HG03039 (cell line): Measurements from ENCODE around the gene SERPINA12.
"Not testable (repeated sequence)": the region's sequence is repeated elsewhere in the genome, so short reads cannot be mapped to it uniquely, and the experiment has no call there.

Source experiments
- ATAC-seq: cut with Tn5 transposase; IDR thresholded peaks from one replicate; pipeline ENCODE4 v1.9.1; 2021; ENCODE audit warnings: mild to moderate bottlenecking, moderate library complexity; ENCODE audit not compliant: unreplicated experiment

The SERPINA12 gene

DNA sequence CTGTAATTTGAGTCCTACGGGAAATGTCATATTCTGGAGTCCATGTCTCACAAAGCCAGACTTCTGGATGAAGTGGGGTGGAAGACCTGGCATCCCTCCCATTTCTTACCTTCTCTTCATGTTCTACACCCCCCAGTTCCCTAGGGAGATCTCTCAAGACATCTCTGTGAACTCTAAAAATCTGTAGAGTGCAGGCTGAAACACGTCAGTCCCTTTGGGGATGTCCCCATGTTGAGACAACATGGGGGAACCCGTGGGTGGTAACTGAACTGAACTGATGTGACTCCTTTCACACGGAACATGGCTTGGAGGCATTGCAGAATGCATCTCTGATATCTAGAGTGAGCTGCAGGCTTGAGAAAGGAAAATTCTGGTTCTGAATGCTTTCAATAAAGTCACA is 15.2 kb downstream of the SERPINA12 start:
- no peak for ATAC-seq

DNA sequence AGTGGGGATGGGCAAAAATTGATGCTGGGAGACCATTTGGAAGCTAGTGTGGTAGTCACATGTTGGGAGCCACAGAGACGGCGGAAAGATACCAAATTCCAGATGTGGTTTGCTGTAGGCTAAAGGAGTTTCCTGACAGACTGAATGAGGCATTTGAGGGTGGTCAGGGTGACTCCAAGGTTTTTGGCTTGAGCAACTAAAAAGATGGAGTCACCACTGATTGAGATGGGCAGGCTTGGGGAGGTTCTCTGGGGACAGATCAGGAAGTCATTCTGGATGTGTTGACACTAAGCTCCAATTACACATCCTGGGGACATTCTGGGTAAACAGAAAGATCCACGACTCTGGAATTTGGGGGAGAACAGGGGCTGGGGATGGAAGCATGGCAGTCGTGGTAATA is 17.8 kb downstream of the SERPINA12 start:
- ATAC-seq = no peak

DNA sequence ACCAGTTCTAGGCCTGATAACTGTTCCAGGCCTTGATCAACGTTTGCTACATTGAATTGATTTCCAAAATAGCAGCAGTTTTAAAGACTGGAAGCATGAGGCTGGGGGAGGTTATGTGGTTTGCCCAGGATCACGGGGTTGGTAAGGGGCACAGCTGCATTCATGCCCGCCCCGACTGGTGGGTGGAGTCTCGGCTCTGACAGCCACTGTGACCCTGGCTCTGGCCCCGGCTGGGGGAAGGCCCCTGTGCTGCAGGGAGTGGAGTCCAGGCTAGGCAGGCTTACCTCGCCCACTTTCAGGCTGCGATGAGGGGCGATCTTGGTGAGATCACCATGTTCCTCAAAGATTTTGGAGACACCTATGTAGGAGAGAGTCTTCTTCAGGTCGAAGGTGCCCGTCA is 19.9 kb downstream of the SERPINA12 start:
- ATAC-seq = no peak

DNA sequence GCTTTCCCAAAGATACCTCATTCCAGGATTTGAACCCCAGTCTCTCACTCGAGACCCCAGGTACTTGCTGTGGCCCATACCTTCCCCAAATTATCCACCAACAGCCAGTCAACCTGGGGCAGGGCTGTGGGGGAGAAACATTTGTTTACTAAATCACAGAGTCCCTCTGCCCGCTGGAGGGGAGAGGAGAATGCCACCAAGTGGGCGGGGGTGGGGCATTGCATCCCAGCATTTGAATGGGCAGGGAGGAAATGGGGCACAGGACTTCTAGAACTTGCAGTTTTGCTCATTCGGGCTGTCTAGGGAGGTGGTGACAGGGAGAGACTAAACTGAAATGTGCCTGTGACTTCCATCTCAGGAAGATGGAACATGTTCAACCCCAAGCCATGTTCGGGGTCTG is 22.4 kb downstream of the SERPINA12 start:
- no peak for ATAC-seq

DNA sequence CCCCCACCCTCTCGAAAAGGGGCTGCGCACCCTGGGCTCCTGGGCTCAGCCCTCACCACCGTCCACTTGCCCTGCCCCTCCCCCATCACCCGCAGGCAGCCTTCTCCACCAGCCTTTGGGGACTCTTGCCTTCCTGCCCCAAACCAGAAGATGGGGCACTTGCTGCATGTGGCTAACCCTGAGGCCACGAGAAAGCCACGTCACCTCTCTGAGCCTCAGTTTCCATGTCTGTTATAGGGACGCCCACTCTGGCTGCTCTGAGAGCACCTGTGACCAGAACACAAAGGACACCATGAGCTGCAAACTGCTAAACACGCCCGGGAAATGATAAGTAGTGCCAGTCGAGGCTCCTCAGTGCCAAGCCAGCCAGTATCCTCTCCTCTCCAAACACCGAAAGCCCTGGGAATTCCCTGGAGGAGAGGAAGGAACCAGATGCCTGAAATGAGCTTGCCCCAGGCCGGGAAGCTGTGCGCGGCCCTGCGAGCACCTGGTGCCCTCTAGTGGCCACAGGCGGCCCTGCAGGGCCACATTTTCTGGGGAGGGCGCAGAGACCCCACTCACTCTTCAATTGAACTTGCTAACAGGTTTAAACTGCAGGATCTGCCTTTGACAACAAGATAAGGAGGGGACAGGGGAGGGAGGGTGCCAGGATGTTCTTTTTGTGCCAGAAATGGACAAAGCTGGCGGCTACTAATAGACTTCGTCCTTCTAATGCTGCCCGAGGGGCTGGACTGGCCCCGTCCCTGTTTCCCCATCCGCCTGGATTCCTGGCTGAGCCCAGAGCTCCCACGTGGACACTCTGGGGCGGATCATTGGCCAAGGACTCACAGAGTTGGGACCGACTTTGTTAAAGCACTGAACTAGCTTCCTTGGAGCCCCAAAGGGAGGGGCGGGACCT is 23.1 kb downstream of the SERPINA12 start:
- ATAC-seq = no peak

DNA sequence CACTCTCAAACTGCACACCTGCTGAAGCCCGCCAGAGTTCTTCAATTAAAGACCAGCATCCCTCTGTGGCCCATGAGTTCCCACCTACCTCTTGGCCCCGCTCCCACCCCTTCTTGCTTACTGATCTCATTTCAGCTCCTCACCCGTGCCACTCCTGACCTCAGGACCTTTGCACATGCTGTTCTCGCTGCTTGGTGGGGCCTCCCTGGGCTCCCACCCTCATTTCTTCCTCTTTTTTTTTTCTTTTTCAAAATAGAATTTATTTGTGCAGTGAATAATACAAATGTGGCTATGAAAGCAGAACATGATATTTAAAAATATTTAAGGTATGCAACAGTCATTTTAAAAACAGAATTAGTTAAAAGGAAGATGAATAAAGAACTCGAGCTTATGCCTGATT is 24.8 kb downstream of the SERPINA12 start:
- ATAC-seq = no peak

DNA sequence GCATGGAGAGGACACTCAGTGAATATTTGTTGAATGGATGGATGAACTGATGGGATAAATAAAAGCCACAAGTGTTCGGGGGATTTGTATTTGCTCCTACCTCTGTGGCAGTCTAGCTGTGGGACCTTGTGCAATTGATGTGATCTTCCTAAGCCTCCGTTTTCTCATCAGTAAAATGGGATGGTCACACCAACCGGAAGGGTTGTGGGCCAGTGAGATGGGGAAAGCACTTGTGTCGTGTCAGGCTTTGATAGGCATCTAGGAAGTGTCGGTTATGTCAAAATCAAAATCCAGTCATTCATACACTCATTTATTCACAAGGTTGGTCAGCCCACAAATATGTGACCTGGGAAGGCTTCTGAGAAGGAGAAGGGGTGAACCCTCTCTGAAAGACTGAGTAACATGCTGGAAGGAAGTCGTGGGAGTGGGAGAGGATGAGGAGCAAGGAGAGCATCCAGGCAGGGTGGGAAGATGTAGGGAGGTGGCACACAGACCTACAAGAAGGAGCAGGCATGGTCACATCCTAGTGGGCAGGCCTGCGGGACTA is 25.5 kb downstream of the SERPINA12 start:
- ATAC-seq = no peak

DNA sequence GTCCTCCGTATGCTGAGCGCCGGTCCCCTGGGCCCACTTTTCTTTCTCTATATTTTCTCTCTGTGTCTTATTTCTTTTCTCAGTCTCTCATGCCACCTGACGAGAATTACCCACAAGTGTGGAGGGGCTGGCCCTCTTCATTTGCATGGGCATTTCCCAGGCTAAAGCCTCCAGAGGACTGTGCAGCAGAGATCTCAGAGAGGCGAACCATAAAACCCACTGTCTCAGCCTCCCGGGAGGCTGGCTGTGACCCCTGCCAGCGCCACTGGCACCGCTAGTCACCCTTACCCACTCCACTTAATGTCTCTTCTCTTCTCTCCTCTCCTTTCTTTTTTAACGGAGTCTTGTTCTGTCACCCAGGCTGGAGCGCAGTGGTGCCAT is 26.2 kb downstream of the SERPINA12 start:
- ATAC-seq = no peak

DNA sequence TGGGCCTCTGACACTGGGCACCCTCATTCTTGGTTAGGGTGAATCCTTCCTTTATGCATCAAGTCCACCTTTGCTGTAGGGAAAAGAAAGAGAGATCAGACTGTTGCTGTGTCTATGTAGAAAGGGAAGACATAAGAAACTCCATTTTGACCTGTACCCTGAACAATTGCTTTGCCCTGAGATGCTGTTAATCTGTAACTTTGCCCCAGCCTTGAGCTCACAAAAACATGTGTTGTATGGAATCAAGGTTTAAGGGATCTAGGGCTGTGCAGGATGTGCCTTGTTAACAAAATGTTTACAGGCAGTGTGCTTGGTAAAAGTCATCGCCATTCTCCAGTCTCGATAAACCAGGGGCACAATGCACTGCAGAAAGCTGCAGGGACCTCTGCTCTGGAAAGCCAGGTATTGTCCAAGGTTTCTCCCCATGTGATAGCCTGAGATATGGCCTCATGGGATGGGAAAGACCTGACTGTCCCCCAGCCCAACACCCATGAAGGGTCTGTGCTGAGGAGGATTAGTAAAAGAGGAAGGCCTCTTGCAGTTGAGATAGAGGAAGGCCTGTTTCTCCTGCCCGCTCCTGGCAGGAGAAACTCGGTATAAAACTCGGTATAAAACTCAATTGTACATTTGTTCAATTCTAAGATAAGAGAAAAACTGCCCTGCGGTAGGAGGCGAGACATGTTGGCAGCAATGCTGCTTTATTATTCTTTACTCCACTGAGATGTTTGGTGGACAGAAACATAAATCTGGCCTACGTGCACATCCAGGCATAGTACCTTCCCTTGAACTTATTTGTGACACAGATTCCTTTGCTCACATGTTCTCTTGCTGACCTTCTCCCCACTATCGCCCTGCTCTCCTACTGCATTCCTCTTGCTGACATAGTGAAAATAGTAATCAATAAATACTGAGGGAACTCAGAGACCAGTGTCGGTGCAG is 26.9 kb downstream of the SERPINA12 start:
- ATAC-seq = not testable (repeated sequence)

DNA sequence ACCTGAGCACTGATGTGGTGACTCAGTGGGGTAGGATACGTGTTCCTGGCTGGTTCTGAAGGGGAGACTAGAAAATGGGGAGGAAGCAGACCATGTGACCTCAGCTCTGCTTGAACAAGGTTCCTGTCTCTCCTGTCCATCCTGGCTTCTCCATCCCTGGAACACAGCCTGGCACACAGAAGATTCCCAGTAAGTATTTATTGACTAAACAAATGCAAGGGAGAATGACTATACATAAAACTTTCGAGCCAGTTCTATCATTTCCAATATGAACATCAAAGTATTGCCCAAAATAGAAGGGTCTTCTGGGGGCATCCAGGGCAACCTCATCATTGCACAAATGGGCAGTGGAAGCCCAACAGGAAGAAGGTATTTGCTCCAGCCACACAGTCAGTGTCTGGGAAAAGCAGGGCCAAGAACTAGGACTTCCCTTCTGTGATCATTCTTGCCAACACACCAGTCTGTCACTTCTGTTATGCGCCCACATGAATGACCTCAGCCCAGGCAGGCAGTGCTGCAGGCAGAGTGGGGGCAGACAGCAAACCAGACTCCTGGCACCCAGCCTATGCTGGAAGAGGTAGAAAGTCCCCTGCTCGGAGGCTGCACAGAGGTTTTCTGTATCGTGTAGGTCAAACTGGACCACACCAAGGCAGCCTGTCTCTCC is 27.7 kb downstream of the SERPINA12 start:
- ATAC-seq = no peak

DNA sequence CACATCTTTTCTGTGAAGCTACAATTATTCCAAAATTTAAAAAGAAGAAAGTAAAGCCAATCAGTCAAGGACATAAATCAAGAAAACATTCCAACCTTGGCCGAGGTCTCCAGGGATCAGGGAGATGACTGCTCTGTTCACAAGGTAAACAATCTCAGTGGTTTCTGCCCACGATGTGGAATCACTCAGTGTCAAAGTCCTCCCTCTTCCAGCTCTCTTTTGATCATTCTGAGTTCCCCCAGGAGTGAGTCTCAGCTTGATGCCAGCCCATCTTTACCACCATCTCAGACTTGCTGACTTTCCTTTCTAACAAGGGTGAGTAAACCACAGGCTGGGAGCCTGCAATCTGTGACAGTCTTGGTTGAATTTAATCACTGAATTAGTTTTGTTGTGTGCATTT is 28.5 kb downstream of the SERPINA12 start:
- ATAC-seq = no peak

DNA sequence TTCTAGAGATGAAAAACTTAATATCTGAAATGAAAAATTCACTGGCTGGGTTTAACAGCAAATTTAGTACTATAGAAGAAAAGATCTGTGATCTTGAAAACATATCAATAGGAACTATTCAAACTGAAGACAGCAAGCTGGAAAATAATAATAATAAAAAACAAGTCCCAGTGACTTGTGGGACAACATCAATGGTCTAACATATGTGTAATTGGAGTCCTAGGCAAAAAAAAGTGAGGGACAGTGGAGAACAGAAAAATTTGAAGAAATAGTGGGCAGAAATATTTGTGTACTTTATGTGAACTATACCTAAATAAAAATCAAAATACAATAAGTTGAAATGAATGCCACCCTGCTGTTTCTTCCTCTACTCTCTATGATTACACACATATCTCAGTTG is 30.8 kb downstream of the SERPINA12 start:
- no peak for ATAC-seq

DNA sequence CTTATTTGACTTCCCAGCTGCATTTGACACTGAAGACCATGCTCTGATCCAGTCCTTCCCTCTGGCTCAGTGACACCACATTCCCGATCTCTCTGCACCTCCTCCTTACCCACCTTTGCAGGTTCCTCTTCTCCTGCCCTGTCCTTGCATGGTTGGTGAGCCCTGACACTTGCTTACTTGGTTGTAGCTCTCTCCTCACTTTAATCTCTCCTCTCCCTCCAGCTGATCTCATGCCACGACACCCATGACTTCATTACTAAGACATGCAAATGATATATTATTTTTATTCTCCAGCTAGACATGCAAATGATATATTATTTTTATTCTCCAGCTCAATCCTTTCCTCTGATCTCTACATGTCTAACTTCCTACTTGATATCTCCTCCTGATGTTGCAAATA is 33.2 kb downstream of the SERPINA12 start, which contains the start of gene SERPINA9:
TSS of gene SERPINA9 (minus strand) at position 175 of the 400 bp plus-strand sequence. CDS start 6,357 bp downstream, outside the sequence.
- ATAC-seq = no peak

DNA sequence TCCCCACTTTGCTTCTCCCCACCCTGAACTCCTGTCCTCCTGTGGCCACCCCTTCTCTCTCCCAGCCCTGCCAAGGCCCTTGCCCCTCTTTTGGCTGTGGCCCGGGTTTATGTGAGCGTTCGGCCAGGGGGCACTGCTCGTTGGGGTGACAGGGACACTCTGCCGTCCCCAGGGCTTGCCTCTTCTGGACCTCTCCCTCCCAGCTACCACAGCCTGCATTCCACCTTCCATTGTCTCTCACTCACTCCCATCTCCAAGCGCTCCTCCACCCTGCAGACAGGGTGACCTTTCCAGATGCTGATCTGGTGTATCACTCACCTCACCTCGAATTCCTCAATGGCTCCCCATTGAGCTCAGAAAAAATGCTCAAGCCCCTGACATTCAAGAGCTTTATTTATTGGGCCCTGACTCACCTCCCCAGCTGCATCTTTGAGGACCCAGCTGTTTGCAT is 34.7 kb downstream of the SERPINA12 start:
- no peak for ATAC-seq

DNA sequence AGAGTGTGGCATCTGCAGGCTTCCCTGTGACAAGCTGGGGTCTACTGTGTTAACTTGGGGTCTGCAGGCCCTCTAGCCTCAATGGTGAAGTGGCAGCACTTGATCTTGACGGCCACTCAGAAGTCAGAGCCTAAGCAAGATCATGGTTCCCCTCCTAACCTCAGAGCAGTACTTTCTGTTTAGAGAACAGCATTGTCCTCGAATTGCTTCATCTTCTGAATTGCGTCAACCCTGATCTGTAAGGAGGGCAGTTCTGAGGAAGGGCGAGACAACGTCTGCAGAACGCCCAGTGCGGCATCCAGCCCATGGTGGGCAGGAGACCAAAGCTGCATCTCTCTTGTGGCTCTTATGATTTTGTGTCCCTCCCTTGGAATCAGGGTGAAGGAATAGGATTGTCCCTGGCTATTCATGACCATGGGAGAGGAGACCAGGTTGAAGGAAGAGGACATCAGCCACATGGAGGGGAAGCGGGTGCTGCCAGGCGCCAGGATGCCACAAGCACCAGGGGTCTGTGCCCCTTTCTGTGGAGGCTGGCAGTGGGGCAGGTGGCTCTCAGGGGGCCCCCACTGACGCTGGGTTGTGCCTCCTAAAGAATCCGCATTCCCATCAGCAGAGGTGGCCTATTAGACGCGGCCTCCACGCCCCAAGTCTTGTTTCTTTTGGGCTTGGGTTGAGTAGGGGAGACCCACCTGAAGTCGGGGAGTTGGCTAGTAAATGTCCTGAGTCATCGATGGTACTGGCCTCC is 35.4 kb downstream of the SERPINA12 start:
- ATAC-seq = no peak

DNA sequence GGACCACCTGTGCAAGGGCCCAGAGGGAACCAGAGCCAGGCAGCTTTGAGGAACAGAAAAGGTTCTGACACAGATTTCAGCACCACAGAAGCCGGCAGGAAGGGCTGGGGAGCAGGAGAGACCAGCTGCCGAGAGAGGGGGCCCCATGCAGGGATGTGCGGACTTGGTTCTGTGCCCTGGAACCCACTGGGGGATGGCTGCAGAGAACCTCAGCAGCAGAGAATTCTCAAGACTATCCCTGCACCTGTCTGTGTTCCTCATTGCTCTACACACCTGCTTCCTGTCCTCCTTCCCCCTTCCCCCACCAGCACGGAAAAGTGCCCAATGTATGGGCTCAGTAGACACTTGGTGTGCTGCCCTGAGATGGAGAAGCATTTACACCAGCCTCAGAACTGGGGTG is 36.4 kb downstream of the SERPINA12 start:
- no peak for ATAC-seq

DNA sequence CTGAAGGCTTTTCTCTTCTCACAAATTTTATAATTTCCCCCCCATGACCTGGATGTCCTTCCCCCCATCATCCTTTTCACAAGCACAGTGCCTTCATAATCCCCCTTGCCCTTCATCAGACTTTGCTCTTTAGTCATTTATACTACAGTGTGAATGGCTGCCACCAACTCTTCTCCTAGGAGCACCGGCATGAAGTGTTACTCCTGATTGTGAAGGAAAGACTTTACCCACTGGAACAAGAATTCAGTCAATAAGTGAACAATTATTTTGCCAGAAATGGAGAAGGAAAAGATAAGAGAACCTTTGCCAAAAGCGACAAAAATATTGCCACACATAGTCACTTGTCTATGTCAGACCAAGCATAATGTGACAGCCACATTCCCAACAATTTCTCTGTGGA is 38.2 kb downstream of the SERPINA12 start:
- no peak for ATAC-seq

DNA sequence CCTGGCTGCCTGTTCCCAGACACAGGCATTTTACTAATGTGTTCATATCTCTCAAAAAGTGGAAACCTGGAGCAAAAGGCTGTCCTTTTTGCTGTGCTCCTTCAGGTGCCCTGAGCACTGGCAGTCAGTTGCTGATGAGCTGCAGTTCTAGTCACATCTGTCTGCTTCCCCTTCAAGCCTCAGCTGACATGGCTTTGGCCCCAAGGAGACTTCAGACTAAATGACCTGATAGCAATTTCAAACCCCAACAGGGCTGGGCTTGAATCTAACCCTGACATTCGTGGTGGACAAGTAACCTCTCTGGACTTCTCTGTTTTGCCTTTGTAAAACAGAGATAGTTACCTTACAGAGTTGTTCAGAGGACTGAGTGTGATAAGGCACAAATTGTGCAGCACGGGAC is 39.0 kb downstream of the SERPINA12 start:
- no peak for ATAC-seq

DNA sequence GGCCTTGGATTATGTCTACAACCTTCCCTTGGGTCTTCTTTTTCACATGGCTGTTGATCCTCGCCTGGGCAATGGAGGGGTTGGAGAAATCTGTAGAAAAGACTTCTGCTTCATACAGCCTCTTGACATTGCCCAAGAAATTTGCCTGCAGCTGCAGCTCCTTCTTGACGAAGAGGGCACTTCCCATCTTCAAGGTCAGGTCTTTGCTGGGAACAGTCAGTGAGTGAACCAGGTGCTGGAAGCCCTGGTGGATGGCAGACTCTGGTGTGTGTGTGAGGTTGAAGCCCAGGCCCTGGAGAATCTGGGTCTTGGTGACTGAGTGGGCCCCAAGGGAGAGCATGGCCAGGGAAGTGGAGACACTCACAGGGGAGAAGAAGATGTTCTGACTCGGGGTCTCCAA is 40.0 kb downstream of the SERPINA12 start:
- ATAC-seq = no peak
